ENCODE data around the gene FLOT1. TPM values are rescaled to one million over a fixed set of nuclear protein-coding genes. Genes with fewer than 3 reads are reported as not detected.
A peak's percentile ranks its signal among the peaks of the same experiment; 100 is the strongest.

FLOT1 gene
- total and polyA plus RNA-seq, 9 of the 15 experiments (the other 6 are each of a cell fraction or from before 2014, with no cell fraction given) = 11.7 to 149 (median 118) TPM

- TF ChIP-seq ZBTB40 (IDR thresholded peaks at IDR 0.05) = peak; percentile 30; the same call in 1 of the 2 replicates
- no peak for TF ChIP-seq ZBTB40 (CRISPR knock-in tag; IDR thresholded peaks at IDR 0.05)
- peak; percentile 94 for TF ChIP-seq TAF7 (tag; IDR thresholded peaks at IDR 0.05)
- no peak for TF ChIP-seq NR2C2 (CRISPR knock-in tag; IDR thresholded peaks at IDR 0.05)
- TF ChIP-seq NR2C2 (tag; IDR thresholded peaks at IDR 0.05) = peak; percentile 54
- no peak; the same call in 1 of the 2 replicates for TF ChIP-seq ETV5 (CRISPR knock-in tag; IDR thresholded peaks at IDR 0.05; ENCODE audit: low read depth)
- no peak for TF ChIP-seq SMAD4 (CRISPR knock-in tag; conservative IDR thresholded peaks at IDR 0.05)
- TF ChIP-seq ILF3 (IDR thresholded peaks at IDR 0.05; ENCODE audit: borderline replicate concordance) = no peak
- no peak for TF ChIP-seq XRCC3 (IDR thresholded peaks at IDR 0.05)
- no peak for TF ChIP-seq SIRT6 (IDR thresholded peaks at IDR 0.05; ENCODE audit: low read depth, low read length)
- TF ChIP-seq TBL1XR1 (IDR thresholded peaks at IDR 0.05; ENCODE audit: low read length in 2 of 2) = peak in 1 of 2 experiments; percentile 23; a peak in 3 of 4 replicates
- TF ChIP-seq JUND (IDR thresholded peaks at IDR 0.05; ENCODE audit: borderline replicate concordance, low read depth, low read length) = peak; percentile 20; the same call in 1 of the 2 replicates
- TF ChIP-seq JUND (tag; IDR thresholded peaks at IDR 0.05; ENCODE audit: borderline replicate concordance, low read depth, low read length) = peak; percentile 35; the same call in 1 of the 3 replicates
- no peak for TF ChIP-seq CCAR2 (IDR thresholded peaks at IDR 0.05; ENCODE audit: low read depth, low read length)
- TF ChIP-seq, protein P1, sequence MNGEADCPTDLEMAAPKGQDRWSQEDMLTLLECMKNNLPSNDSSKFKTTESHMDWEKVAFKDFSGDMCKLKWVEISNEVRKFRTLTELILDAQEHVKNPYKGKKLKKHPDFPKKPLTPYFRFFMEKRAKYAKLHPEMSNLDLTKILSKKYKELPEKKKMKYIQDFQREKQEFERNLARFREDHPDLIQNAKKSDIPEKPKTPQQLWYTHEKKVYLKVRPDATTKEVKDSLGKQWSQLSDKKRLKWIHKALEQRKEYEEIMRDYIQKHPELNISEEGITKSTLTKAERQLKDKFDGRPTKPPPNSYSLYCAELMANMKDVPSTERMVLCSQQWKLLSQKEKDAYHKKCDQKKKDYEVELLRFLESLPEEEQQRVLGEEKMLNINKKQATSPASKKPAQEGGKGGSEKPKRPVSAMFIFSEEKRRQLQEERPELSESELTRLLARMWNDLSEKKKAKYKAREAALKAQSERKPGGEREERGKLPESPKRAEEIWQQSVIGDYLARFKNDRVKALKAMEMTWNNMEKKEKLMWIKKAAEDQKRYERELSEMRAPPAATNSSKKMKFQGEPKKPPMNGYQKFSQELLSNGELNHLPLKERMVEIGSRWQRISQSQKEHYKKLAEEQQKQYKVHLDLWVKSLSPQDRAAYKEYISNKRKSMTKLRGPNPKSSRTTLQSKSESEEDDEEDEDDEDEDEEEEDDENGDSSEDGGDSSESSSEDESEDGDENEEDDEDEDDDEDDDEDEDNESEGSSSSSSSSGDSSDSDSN (IDR thresholded peaks at IDR 0.05; ENCODE audit: borderline replicate concordance in 1 of 2, low read depth in 2 of 2, low read length in 2 of 2) = no peak
- no peak for TF ChIP-seq TRIM24 (IDR thresholded peaks at IDR 0.05)
Observed at GRCh38 chr6:30719791-30720737, 22.4 kb downstream of the FLOT1 start, which contains the start of gene TUBB (continued).
